K562 (cell line): ENCODE measurements around the gene DTWD2. TPM values are rescaled to one million over a fixed set of nuclear protein-coding genes. Genes with fewer than 3 reads are reported as not detected.

ENCODE experiments used
- ATAC-seq: fragments of 200-7000 bp; cut with Tn5 transposase; 3 replicates; pipeline ENCODE4 v1.9.1; 2020; ENCODE audit warnings: moderate library complexity
- BruUV-seq: library from RNA; stranded (reverse); fragments of 400-500 nt; replicated peaks from 2 replicates; lab custom pipeline; 2021; lab: Mats Ljungman, UMichigan
- CTCF ChIA-PET: fragments of 300-600 bp; formaldehyde crosslinking; extraction: SDS; loops from one replicate; lab custom pipeline; 2021; ENCODE audit warnings: low intra/inter-chr PET ratio; lab: Yijun Ruan, JAX
- POLR2A ChIA-PET: fragments of 300-600, 350-650 bp; sonication (Branson Sonifier 250); formaldehyde crosslinking; extraction: SDS; loops from one replicate; lab custom pipeline; 2021; ENCODE audit warnings: antibody characterized with exemption, inconsistent platforms; lab: Yijun Ruan, JAX
- DNase-seq, 4 experiments: peaks; one replicate each; pipeline versions ENCODE4 v3.0.0 to v3.0.0-alpha.2; 2011 to 2018; ENCODE audit warnings: low spot score in 3 of 4, mixed read lengths in 3 of 4; ENCODE audit errors: extremely low read depth in 1 of 4
- FAIRE-seq: peaks from 2 replicates; lab custom pipeline; 2011; peaks lifted over from hg19 to GRCh38; lab: Jason Lieb, UNC
- H2AFZ ChIP-seq: 2 replicates; pipeline ENCODE4 v1.6.0; 2011; ENCODE audit warnings: low read depth, low read length, control low read depth, inconsistent platforms
- H3K27ac ChIP-seq: fragments of 200-600 bp; 3 replicates; pipeline ENCODE4 v1.8.0; 2011; ENCODE audit warnings: low read depth, mild to moderate bottlenecking, control low read depth, inconsistent platforms, low read length, moderate library complexity, mixed read lengths; ENCODE audit errors: extremely low read depth
- H3K27me3 ChIP-seq, 2 experiments: fragments of 300-600 bp in 1 of 2; 2 replicates in 1 of 2; 3 replicates in 1 of 2; pipeline versions ENCODE4 v1.6.0 to v1.8.0; 2011; ENCODE audit warnings: inconsistent platforms in 2 of 2, low read length in 2 of 2, mild to moderate bottlenecking in 1 of 2, mixed read lengths in 1 of 2, moderate library complexity in 1 of 2; ENCODE audit not compliant: control insufficient read depth in 2 of 2, insufficient read depth in 2 of 2
- H3K36me3 ChIP-seq: fragments of 300-600 bp; 3 replicates; pipeline ENCODE4 v1.8.0; 2011; ENCODE audit warnings: mild to moderate bottlenecking, low read length, inconsistent platforms; ENCODE audit not compliant: control insufficient read depth, insufficient read depth
- H3K4me1 ChIP-seq, 2 experiments: fragments of 200-600 bp in 1 of 2; replicated peaks in 1 of 2; 2 replicates in 1 of 2; 3 replicates in 1 of 2; pipeline versions ENCODE4 v1.5.1 to v1.8.0; 2011; ENCODE audit warnings: inconsistent platforms in 2 of 2, low read length in 2 of 2, mild to moderate bottlenecking in 1 of 2, mixed read lengths in 1 of 2, moderate library complexity in 1 of 2; ENCODE audit not compliant: control insufficient read depth in 2 of 2, insufficient read depth in 2 of 2
- H3K4me2 ChIP-seq: 2 replicates; pipeline ENCODE4 v1.6.1; 2011; ENCODE audit warnings: low read length, control low read depth, inconsistent platforms, mixed read lengths; ENCODE audit not compliant: insufficient read depth
- H3K4me3 ChIP-seq: fragments of 200-600 bp; sonication (generic), shearing (Covaris generic); 2 replicates; pipeline ENCODE4 v1.5.1; 2016; ENCODE audit warnings: control low read depth, inconsistent platforms
- H3K79me2 ChIP-seq: fragments of 200-600 bp; 3 replicates; pipeline ENCODE4 v1.8.0; 2011; ENCODE audit warnings: low read length, inconsistent platforms; ENCODE audit not compliant: control insufficient read depth, insufficient read depth
- H3K9ac ChIP-seq, 2 experiments: 2 replicates each; pipeline versions ENCODE4 v1.6.0 to v1.6.1; 2011; ENCODE audit warnings: low read depth in 2 of 2, low read length in 2 of 2, control low read depth in 1 of 2, inconsistent platforms in 1 of 2, mild to moderate bottlenecking in 1 of 2, mixed read lengths in 1 of 2; ENCODE audit not compliant: insufficient read depth in 1 of 2
- H3K9me1 ChIP-seq: one replicate; pipeline ENCODE4 v1.6.0; 2011; ENCODE audit warnings: inconsistent platforms, mild to moderate bottlenecking, low read length, moderate library complexity; ENCODE audit not compliant: control insufficient read depth, insufficient read depth
- H3K9me3 ChIP-seq: replicated peaks from 2 replicates; pipeline ENCODE4 v1.5.1; 2011; ENCODE audit warnings: low read depth, low read length, inconsistent platforms; ENCODE audit not compliant: control insufficient read depth, insufficient read depth
- H4K20me1 ChIP-seq: replicated peaks from 2 replicates; pipeline ENCODE4 v1.6.1; 2011; ENCODE audit warnings: low read length, inconsistent platforms, mixed read lengths; ENCODE audit not compliant: control insufficient read depth, insufficient read depth
- ARID1B ChIP-seq: fragments of 450-650 bp; IDR thresholded peaks from 2 replicates; pipeline ENCODE4 v1.6.1; 2016; ENCODE audit warnings: antibody characterized with exemption, mild to moderate bottlenecking, inconsistent platforms
- GABPA ChIP-seq: fragments of 200-800 bp; sonication (Bioruptor generic); conservative IDR thresholded peaks from 2 replicates; pipeline ENCODE4 v1.6.1; 2016; ENCODE audit warnings: low read depth, missing genetic modification characterization, missing compliant biosample characterization
- HMG20A ChIP-seq: fragments of 450-650 bp; formaldehyde crosslinking; conservative IDR thresholded peaks from 2 replicates; pipeline ENCODE4 v1.4.0; 2020; ENCODE audit warnings: mild to moderate bottlenecking, mixed read lengths
- HNRNPUL1 ChIP-seq: fragments of 200-400 bp; formaldehyde crosslinking; IDR thresholded peaks from 2 replicates; pipeline ENCODE4 v1.6.1; 2017; ENCODE audit warnings: low read length
- KHSRP ChIP-seq: fragments of 450-650 bp; IDR thresholded peaks from 2 replicates; pipeline ENCODE4 v1.6.1; 2017
- MAFK ChIP-seq: IDR thresholded peaks from 2 replicates; pipeline ENCODE4 v1.6.1; 2011; ENCODE audit warnings: low read length, improper control_type of control experiment
- MCM5 ChIP-seq: fragments of 450-650 bp; IDR thresholded peaks from 2 replicates; pipeline ENCODE4 v1.6.1; 2016; ENCODE audit warnings: low read depth
- MEIS2 ChIP-seq: fragments of 450-650 bp; IDR thresholded peaks from 2 replicates; pipeline ENCODE4 v1.6.1; 2014; ENCODE audit warnings: mild to moderate bottlenecking; ENCODE audit not compliant: partially characterized antibody
- MTF1 ChIP-seq: fragments of 250-450 bp; sonication (Bioruptor Pico); IDR thresholded peaks from 2 replicates; pipeline ENCODE4 v1.9.0; 2021; ENCODE audit warnings: moderate library complexity, mild to moderate bottlenecking, inconsistent platforms, borderline replicate concordance
- NCOA6 ChIP-seq: fragments of 450-650 bp; IDR thresholded peaks from 2 replicates; pipeline ENCODE4 v1.6.1; 2017; ENCODE audit warnings: mild to moderate bottlenecking
- NR3C1 ChIP-seq: sonication (generic); formaldehyde crosslinking; IDR thresholded peaks from 2 replicates; pipeline ENCODE4 v1.8.1; 2022; ENCODE audit warnings: missing genetic modification reagents
- POLR2A ChIP-seq: fragments of 450-650 bp; conservative IDR thresholded peaks from 2 replicates; pipeline ENCODE4 v1.6.1; 2016
- POLR2H ChIP-seq: IDR thresholded peaks from 2 replicates; pipeline ENCODE4 v1.6.1; 2016; ENCODE audit warnings: missing genetic modification characterization, low read depth, mild to moderate bottlenecking, control low read depth, missing compliant biosample characterization, moderate library complexity
- SETDB1 ChIP-seq: IDR thresholded peaks from one replicate; pipeline ENCODE4 v1.6.1; 2012; ENCODE audit warnings: low read length, control low read depth, inconsistent platforms
- ZNF780A ChIP-seq: fragments of 250-450 bp; sonication (Bioruptor Pico); IDR thresholded peaks from 2 replicates; pipeline ENCODE4 v1.5.0; 2021; ENCODE audit warnings: mild to moderate bottlenecking
- WGBS: fragments of 100-300 bp; shearing (Covaris generic); methylation state at CpG from one replicate; pipeline ENCODE4 v1.1.6; 2016; ENCODE audit warnings: low coverage, mixed read lengths; ENCODE audit not compliant: insufficient coverage; ENCODE audit errors: missing lambda C conversion rate; 5-methylcytosine and 5-hydroxymethylcytosine counted together
- in situ Hi-C: fragments of 300-500 bp; cut with MboI; formaldehyde crosslinking; loops from 4 replicates; pipeline ENCODE4 v1.15.0; 2018; ENCODE audit warnings: inconsistent platforms, mixed read lengths
- intact Hi-C: fragments of 100-400 bp; cut with micrococcal nuclease; formaldehyde crosslinking; loops from 2 replicates; pipeline ENCODE4 v1.14.2; 2022
- polyA plus RNA-seq, 8 experiments: library from polyadenylated mRNA; depleted of rRNA in 4 of 8; stranded (reverse) in 5 of 8; unstranded in 3 of 8; fragments of >200 nt; fragmentation: Nextera tagmentation in 2 of 8; fragmentation: Illumina TruSeq in 1 of 8; extraction: Ambion mirVana in 2 of 8; extraction: Trizol in 1 of 8; gene quantifications; 2 replicates each; pipeline versions ENCODE4 v1.2.1 to v1.2.3, GENCODE V29; 2011 to 2014; ENCODE audit warnings: inconsistent platforms in 1 of 8, missing spikeins in 1 of 8
- total RNA-seq, 7 experiments: library from RNA; depleted of rRNA in 6 of 7; stranded (reverse); fragments of >200 nt in 6 of 7; fragmentation: Illumina TruSeq in 2 of 7; extraction: Trizol in 2 of 7; gene quantifications; 2 replicates each; pipeline versions ENCODE4 v1.2.1 to v1.2.3, GENCODE V29; 2011 to 2021; ENCODE audit warnings: low replicate concordance in 1 of 7

The DTWD2 gene
- total and polyA plus RNA-seq, 9 of the 15 experiments (the other 6 are each of a cell fraction or from before 2014, with no cell fraction given) = 0.99 to 10.8 (median 4.1) TPM

GRCh38 chr5:118882666-118883065, 105.7 kb downstream of the DTWD2 start:
- no peaks in the 10 kb centered on the region for H3K27me3 ChIP-seq
- no peak overlapping the region for H3K27ac ChIP-seq
- ChIA-PET POLR2A (no interaction called here), CTCF (no interaction called here)
- no peak for TF ChIP-seq NR3C1
- TF ChIP-seq MTF1 (CRISPR knock-in tag) = no peak
- no peak for TF ChIP-seq ZNF780A
- TF ChIP-seq POLR2H (tag) = no peak
- TF ChIP-seq NCOA6 = no peak
- no peak for TF ChIP-seq GABPA
- no peak for TF ChIP-seq HMG20A
- TF ChIP-seq KHSRP = no peak
- no peak for TF ChIP-seq POLR2A
- TF ChIP-seq MCM5 = no peak
- no peak for TF ChIP-seq MAFK
- TF ChIP-seq HNRNPUL1 = no peak
- TF ChIP-seq MEIS2 = no peak
- TF ChIP-seq SETDB1 = no peak
- TF ChIP-seq ARID1B = no peak
- H3K9me3 ChIP-seq = no peaks in the 10 kb centered on the region
- in situ Hi-C loops = no loop called here
- 14% methylated on average over 3 of the region's 3 CpGs for WGBS
- ATAC-seq (no peak), DNase-seq (no peak), FAIRE-seq (no peak)
- H4K20me1 ChIP-seq = no peaks in the 10 kb centered on the region
- H3K9me1 ChIP-seq = no peaks in the 10 kb centered on the region
- no peaks in the 10 kb centered on the region for H3K36me3 ChIP-seq
- H3K4me1 ChIP-seq = no peaks in the 10 kb centered on the region
- no peak overlapping the region for H2AFZ ChIP-seq
- H3K4me3 ChIP-seq = no peak overlapping the region
- no TSS peak for BruUV-seq
- no peaks in the 10 kb centered on the region for H3K79me2 ChIP-seq
- no peak overlapping the region for H3K4me2 ChIP-seq
- intact Hi-C loops = no loop called here
- H3K9ac ChIP-seq = no peak overlapping the region
